Measurements from ENCODE around the gene ABCG8.
"Not testable (repeated sequence)": the region's sequence is repeated elsewhere in the genome, so short reads cannot be mapped to it uniquely, and the experiment has no call there.

Gene ABCG8

GRCh38 chr2:43874776-43875451, 36.1 kb downstream of the ABCG8 start:
- no peak for DNase-seq

- DNase-seq = peak; percentile 69
These were observed 39.2 kb downstream of the ABCG8 start for GRCh38 chr2:43877782-43878464.

GRCh38 chr2:43879261-43879660, 40.5 kb downstream of the ABCG8 start:
- no peak for DNase-seq

- no peak for DNase-seq
These were observed 41.7 kb downstream of the ABCG8 start for GRCh38 chr2:43880471-43880870.

- DNase-seq = no peak
These were observed 42.2 kb downstream of the ABCG8 start for GRCh38 chr2:43880952-43881351.

GRCh38 chr2:43882312-43882711, 43.5 kb downstream of the ABCG8 start:
- no peak for DNase-seq

- DNase-seq = no peak
These were observed 45.9 kb downstream of the ABCG8 start for GRCh38 chr2:43884689-43885088.

DNA sequence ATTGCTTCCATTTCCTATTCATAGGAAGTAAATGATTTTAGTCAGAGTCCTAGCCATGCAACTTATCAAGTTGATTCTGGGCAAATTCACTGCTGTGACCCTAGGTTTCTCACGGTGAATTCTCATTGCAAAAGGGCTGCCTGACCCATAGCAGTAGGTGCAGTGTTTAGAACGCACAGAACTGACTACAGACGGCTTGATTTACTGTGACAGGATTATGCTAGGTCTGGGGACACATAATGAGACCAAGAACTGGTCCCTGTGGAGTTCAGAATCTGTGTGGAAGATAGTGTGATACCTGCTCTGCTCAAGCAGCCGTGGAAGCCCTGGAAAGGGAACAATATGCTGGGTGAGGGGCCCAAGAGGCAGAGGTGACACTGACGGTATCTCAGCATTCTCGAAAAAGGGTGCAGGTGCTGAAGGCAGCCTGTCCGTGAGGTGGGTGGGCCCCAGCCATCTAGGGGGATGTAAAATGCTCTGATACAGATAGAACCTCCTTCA, 46.4 kb downstream of the ABCG8 start:
- DNase-seq = no peak

DNA sequence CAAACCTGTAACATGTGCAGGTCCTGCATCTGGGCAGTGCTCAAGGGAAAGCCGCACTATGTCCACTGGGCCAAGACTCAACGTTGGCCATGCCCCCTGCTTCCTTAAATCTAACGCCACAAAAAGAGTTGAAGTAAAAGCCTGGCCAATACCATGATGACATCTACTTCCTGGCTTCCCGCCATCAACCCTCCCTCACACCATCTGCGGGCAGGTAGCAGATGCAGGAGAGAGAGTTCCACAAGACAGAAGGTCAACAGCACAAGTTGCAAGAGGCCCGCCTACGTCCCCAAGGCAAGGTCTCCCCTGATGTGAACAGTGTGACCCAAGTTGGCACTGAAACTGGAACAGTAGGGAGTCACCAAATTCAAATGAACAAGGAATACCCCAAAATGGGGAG, 48.4 kb downstream of the ABCG8 start:
- no peak for DNase-seq

- DNase-seq = no peak
These were observed 50.6 kb downstream of the ABCG8 start for GRCh38 chr2:43889416-43889815.

DNA sequence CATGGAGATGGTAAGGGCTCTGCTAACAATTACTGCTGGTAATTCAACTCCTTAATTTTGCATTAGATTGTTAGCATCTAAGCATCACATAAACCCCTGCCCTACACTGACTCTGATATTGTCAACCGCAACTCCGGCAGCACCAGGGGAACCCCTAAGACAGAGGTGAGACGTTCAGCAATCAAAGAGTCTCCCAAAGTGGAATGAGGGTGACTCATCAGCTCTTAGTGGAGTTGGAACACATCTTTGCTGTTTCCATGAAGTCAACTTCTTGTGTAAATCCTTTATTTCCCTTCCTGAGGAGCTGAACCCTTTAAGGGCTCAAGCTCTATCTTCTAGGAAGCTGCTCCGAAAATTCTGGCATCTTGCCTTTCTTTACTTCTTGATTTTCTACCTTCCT, 52.1 kb downstream of the ABCG8 start:
- DNase-seq = no peak

- no peak for DNase-seq
These were observed 56.0 kb downstream of the ABCG8 start for GRCh38 chr2:43894743-43895142.

DNA sequence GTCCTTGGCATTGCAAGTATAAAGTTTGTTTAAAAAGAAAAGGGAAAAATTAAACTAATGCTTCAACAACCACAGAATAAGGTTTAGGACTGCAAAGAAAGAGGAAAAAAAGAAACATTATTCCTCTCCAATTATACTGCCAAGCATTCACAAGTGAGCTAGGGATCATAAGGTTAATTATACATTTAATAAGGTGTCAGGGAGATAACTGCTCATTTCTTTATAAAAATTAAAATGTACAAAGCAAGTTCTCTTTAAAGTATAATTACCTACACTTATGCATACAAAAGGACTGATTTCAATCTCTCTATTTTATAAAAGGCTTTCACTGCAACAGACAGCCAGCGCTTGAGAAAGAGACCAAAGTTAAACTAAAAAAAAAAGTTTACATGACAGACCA, 58.1 kb downstream of the ABCG8 start:
- DNase-seq = no peak

GRCh38 chr2:43897492-43897891, 58.7 kb downstream of the ABCG8 start:
- no peak for DNase-seq

DNA sequence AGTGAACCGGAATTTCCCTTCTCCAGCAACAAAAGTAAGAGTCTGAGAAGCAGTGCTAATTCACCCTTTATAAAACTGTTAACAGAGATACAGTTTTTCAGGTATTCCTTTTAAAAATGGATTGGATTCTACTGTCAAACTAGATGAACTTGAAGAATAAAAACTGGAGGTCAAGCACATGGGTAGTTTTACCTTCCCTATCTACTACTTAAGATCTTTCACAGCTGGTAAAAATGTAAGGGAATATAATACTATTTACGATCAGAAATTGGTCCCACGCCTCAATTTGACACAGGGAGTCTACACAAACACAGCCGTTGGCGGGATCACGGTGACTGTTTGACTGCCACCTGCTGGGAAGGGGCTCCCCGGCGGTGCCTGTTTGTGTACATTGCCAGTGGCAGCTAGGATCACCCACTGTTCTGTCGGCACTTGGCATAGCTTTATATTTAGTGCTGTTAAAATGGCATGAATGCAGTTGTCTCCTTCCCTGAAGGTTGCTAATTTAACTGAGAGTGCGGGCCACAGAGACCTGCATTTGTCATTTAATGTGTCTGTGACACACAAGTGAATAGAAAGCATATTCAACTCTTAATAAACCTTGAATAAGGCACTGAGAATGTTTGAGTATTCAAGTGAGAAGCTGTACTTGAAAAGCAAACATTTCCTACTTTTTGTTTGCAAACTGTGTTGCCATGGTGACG, 59.5 kb downstream of the ABCG8 start:
- peak; percentile 40 for DNase-seq

GRCh38 chr2:43898838-43899346, 60.1 kb downstream of the ABCG8 start:
- no peak for DNase-seq

DNA sequence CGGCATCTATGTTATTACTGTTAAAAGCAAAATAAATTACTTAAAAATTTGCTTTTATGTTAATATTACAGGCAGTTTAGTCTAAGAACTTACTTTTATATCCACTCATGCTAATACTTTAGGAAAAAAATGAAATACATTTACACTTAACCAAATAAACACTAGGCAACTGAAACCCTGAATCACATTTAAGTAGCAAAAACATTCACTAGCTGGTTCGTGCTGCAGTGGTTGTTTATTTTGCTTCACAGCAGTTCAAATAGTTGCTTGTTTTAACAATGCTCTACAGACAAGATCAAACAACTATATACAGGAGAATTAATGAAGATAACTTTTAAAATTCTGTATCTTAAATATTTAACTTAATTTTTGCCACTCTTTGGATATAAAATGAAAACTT, 60.8 kb downstream of the ABCG8 start:
- DNase-seq = no peak

DNA sequence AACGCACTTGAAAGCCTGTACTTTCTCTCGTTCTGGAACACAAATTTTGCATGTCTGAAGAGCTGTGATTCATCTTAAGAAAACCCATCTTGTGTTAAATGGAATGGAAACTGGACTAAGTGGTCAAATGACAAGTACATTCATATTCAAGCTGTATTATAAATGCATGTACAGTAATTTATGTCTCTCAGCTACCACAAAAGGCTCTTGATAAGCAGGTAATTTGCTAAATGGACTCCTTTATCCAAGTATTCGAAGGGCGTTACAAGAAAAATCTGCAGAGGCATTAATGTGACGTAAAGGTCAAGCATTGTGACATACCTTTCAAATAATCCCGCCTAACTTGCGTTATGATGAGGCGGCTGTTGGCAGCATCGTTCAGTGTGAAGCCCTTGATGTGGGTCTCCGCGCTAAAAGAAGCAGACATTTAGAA, 66.6 kb downstream of the ABCG8 start:
- peak; percentile 5 for DNase-seq

DNA sequence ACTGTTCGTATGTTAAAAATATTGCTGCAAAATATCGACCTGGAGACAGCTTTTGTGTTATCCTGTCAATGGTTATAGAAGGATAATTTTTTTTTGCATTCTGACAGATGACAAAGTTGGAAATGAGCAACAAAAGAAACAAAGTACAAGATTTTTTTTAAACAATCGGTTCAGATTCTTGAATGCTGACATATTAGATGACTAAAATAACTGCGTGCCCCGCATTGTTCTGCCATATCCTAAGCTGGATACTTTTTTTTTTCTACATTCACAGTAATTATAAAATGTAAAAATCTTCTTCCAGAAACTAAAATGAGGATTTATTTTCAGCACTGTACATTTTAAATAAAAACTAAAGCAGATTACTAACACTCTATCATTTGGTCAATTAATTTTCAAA, 67.1 kb downstream of the ABCG8 start:
- no peak for DNase-seq

DNA sequence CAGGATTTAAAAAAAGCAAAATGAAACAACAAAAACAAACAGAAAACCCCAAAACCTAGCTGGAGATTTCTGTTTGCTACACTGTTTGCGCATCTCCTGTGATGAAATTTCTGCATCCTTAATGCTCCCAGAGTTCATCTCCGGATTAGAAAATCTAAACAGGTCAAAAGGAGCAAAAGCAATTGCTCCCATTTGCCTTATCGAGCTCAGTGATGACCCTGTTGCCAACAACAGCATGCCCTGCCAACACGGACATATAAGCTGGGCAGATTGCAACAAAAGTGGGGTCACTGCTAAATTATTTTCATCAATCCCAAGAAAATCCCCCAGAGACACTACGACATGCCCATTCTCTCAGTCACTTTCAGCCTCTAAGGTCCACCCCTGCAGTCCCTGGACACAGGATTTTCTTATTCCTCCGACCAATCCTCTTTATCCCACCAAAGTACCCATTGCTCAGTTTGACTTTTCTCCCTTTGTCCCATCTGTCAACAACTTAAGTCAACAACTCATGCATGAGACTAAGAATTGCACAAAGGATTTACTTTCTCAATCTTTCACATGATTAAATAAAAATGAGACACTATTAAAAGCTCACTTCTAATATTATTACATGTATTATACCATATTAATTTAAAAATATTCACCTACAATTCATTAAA, 67.8 kb downstream of the ABCG8 start:
- no peak for DNase-seq

GRCh38 chr2:43911136-43911790, 72.5 kb downstream of the ABCG8 start:
- DNase-seq = not testable (repeated sequence)

DNA sequence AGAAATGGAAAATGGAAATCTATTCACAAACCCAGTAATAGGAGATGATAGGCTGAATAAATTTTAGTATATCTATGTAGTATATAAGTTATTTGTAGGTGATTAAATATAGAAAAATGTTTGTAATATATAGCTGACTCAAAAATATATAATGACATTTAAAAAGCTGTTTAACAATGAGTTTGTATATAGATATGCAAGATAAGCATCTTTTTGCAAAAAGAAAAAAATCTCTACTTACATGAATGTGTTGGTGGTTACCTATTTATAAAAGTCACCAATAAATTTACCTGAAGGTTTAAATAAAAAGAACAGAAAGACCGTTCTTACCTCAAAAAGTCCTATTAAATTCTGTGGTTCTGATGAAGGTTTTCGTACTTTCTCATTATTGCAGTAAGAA, 85.7 kb downstream of the ABCG8 start:
- no peak for DNase-seq

DNA sequence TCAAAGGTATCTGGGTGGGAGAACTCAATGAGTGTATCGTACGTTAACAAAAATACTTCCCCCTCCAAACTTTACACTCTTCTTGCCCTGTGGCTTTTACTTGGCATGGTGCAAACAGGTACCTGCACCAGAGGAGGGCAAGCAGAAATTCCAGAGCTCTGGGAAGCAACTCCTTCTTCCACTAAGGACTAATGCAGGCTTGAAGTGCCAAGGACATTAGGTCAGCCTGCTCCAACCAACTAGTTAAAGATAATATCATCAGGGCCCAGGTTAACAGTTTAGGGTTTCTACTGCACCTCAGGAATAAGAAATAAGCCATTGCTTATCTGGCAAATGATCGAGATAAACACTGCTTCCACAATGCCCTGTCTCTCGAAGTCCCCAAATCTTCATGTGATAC, 86.7 kb downstream of the ABCG8 start:
- DNase-seq = no peak

Data from NCI-H1436 (cell line).